NCI-H1105 (cell line): ENCODE data around the gene SLC39A11.

Source experiments
- DNase-seq: peaks from one replicate; lab custom pipeline; 2025; lab: John Stamatoyannopoulos, UW

The SLC39A11 gene

DNA sequence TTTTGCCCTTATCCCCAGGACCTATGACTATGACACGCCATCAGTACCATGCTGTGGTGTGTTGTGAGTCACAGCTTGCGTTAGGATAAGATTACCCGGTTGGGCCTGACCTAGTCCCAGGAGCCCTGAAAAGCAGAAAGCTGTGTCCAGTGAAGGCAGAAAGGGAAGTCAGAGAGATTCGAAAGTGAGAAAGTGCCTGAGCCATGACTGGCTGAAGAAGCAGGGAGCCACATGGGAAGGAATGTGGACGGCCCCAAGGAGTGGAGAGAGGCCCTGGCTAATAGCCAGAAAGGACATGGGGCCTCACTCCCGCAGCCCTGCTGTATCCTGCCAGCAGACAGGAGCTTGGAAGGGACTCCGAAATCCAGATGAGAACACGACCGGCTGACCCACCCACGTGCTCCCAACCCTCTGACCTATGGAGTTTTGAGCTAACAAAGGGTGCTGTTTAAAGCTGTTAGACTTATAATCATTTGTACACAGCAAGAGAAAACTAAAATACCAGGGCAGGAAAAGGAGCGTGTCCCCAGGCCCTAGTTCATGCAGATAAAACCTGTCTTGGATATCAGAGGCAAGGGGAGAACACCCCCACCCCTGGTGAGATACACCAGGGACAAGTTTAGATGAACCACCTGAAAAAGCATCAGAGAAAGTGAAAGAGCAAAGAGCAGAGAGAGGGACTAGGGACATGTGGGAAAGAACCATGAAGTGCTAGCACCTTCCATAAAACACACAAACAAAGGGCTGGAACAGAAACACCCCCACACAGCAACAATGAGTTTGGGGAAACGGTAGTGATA lies 115.3 kb downstream of the SLC39A11 start:
- no peak for DNase-seq

GRCh38 chr17:72975509-72975908 lies 117.0 kb downstream of the SLC39A11 start:
- no peak for DNase-seq

DNA sequence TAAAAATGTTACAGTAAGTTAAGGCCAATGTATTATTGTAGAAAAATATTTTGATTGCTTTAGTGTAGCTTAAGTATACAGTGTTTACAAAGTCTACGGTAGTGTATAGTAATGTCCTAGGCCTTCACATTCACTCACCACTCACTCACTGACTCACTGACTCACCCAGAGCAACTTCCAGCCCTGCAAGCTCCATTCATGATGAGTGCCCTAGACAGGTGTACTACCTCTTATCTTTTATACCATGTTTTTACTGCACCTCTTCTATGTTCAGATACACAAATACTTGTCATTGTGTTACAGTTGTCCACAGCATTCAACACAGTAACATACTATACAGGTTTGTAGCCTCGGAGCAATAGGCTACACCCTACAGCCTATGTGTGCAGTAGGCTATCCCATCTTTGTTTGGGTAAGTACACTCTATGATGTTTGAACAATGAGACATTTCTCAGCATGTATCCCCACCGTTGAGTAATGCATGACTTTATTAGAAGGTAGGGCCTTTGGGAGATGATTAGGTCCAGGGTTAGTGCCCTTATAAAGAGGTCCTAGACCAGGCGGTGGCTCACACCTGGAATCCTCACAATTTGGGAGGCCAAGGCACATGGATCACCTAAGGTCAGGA lies 117.8 kb downstream of the SLC39A11 start:
- DNase-seq, result no peak

DNA sequence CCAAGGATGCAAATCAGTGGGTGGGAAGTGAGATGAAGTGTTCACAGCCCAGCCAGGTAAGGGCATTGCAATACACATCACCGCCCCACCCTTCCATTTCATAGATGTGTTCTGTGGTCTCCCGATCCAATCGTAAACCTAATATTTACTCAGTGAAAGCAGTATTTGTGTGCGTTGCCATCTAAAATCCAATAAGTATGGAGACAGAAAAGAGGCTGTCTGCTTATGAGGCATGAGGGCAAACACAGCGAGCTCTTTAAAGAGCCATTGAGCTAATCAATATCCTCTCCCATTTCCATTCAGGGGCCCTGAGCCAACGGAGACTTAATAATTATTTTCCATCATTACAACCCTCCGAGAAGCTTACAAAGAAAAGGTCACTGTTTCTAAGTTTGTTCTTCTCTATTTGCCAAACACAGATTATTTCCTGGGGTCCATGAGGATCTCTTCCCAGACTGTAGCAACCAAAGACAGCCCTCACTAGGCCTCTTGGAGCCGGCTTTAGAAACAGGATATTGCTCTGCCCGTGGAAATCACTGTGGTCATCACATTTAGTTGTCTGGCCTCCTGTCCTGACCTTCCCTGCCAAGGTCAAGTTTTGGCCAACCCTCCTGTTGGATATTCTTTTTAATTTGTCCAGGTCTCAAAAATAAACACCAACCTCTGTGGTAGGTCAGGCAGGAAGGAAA lies 120.1 kb downstream of the SLC39A11 start:
- no peak for DNase-seq

GRCh38 chr17:72971226-72971880 lies 121.1 kb downstream of the SLC39A11 start:
- no peak for DNase-seq

GRCh38 chr17:72970797-72971196 lies 121.7 kb downstream of the SLC39A11 start:
- DNase-seq, result no peak

- DNase-seq, result no peak
Measured at GRCh38 chr17:72970246-72970645, 122.2 kb downstream of the SLC39A11 start.

DNA sequence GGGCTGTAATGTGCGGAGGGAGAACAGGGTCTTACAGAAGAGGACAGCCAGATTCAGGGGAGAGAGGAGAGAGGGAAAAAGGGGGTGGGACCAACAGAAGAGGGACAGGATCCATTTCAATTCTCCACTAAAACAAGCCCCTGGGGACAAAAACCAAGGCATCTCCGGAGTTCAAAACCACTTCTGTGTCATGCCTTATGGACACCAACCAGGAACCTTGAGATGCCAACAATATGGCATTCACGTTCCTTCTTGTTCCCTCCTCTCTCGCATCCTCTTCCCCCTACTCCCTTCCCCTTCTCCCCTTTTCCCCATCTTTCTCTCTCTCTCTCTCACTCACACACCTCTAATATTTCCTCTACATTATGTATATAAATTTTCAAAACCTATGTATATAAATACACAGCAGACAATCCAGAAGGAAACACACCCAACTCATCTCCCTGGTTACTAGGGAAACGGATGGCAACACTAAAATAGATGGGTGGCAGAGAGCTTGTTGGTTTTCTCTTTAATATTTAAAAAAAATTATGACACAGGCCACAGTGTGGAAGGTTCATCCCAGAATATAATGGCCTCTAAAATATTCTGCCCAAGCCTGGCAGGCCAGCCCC lies 123.1 kb downstream of the SLC39A11 start:
- DNase-seq, result no peak

DNA sequence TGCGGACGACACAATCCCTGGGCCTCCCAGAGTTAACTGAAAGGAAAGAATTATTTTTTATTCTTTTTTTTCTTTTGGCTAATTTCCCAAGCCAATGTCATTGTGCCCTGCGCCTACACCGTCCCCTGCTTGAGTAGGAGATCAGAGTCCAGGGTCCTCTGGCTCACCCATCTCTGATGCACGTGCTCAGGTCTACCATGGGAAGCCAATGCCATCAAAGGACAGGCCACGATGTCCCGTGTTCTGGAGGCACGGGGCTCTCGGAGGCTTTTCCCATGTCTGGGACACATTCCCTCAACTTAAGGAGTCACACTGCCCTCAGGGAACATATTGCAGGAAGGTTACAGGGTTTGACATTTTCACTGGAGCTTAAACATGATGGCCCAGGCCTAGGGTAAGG lies 123.7 kb downstream of the SLC39A11 start:
- no peak for DNase-seq

DNA sequence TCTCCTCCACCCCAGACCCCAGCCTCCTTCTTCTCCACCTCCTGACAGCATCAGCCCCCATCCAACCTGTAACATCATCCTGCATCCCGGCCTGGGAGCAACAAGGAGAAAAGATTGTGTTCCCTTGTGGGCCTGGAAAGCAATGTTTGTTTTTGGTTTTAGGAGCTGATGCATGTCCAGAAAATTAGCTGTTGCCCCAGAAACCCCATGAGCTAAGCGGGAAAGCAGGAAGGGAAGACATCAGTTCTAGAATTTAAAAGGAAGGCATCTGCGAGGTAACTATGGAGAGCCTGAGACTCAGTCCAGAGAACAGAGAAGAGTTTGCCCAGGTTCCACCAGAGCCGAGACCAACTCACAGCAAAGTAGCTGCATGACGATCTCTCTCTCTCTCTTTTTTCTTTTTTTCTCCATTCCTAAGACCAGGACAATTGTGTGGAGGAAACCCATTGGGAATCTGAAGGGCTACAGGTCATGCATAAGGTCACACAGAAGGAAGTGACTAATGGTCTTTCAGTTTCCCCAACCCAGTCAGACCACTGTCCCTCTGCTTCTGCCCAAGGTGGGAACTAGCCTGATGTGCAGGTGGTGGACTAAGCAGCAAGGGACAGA lies 124.4 kb downstream of the SLC39A11 start:
- no peak for DNase-seq

DNA sequence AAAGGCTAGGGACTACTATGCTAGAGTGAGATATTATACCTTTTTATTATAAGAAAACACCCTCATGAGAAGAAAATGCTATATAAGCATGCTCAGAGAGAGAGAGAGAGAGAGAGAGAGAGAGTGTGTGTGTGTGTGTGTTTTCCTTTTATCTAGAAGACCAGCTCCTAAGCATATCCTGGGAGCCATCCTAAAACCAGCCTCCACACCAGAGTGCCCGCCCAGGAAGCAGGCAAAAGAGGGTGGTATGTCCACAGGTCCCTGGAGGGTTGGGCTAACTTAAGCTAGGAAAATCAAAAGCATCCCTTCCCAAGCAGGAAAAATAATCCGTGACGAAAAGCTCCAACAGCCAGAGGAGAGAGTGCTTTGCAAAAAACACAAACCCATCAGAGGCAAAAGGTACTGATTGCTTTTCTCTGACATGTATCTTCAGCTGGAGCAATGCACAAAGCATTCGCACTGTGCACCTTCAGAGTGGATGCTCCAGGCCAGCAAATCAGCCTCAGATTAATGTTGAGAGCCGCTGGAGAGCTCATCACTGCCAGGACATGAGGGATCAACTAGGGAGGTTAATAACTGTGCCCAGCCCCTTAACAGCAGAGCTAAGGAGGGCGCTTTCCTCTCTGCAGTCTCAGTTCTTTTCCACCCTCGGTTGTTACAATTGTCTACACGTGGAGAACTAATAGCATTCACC lies 125.1 kb downstream of the SLC39A11 start:
- no peak for DNase-seq

DNA sequence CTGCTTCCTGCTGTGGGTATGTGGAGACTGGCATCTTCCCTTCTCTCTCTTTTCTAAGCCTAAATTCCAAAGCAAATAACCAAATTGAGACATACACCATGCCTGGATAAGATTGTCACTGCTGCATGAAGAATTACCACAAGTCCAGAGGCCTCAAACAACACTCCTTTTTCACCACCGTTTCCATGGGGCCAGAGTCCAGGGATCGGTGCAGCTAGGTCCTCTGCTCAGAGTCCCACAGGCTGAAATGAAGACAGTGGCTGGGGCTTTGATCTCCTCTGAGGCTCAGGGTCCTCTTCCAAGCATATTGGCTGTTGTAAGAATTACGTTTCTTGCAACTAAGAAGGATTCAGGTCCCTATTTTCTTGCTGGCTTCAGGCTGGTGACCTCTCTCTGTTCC lies 130.4 kb downstream of the SLC39A11 start:
- DNase-seq, result no peak

DNA sequence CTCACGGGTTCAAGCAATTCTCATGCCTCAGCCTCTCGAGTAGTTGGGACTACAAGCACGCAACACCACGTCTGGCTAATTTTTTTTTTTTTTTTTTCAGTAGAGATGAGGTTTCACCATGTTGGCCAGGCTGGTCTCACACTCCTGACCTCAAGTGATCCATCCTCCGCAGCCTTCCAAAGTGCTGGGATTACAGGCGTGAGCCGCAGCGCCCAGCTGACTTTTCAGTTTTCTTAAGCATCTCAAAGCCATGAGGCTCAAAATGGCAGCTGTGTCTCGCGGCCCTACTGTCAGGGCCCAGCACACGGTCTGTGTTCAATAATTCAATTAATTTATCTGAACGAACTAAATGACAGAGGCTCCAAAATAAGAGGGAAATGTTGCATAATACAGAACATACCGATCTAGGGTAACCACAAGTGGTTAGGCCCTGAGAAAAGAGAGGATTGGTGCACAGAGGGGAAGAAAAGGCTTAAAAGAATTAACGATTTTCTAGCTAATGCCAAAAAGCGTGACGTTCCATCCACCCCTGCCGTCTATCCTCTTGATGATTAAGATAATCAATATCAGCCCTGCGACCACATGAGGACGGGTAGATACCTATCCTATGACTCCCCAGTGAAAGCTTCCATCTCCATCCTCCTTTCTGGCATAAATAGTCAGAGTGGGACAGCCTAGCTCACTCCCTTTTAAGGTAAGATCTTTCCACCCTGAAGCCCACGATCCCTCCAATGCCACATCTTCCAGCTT lies 136.9 kb downstream of the SLC39A11 start:
- DNase-seq, result no peak

- no peak for DNase-seq
Measured at GRCh38 chr17:72954579-72954978, 137.9 kb downstream of the SLC39A11 start.

DNA sequence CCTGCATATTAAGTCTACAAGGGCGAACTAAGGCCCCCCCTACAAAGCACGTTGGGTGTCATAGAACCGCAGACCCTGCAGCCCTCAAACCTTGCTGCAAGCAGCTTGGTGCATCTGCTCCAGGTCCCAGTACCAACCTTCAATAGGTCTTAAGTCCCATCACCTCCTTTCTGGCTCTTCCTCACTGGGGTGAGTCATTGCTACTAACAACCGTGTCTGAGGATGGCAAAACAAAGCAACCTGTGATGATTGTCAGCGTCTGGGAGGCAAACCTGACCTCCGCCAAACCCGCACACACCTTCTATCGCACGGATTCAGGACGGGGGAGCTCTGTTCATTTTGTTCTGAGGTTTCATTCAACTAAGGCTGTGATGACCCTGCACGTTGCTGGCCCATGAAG lies 138.9 kb downstream of the SLC39A11 start:
- DNase-seq, result no peak

DNA sequence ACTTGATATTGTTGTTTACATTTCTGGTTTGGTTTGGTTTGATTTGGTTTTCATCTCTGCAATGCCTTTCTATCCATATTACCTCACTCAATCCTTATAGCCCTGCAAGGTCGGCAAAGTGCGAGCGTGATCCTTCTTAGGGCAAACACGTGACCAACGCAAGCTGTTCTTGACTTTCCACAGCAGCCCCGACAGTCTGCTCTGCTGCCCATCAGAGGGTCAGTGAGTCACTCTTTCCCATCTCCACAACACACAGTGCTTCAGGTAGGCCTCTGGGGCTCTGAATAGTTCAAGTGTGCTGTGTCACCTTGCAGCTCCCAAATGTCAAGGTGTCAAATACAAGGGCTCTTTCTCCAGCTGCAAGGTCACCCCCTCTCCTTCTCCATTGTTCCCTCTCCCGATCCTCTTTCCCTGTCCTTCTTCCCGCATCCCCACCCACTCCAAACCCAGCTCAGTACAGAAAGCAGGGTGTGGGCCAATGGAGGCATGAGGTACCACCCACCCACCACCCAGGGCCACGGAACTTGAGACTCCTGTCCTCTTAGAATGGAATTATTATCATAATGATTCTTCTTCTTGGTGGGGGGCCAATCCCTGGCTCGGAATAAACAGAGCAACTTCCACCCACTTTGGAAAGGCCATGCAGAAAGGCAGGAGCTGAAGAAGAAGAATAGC lies 139.7 kb downstream of the SLC39A11 start:
- no peak for DNase-seq

DNA sequence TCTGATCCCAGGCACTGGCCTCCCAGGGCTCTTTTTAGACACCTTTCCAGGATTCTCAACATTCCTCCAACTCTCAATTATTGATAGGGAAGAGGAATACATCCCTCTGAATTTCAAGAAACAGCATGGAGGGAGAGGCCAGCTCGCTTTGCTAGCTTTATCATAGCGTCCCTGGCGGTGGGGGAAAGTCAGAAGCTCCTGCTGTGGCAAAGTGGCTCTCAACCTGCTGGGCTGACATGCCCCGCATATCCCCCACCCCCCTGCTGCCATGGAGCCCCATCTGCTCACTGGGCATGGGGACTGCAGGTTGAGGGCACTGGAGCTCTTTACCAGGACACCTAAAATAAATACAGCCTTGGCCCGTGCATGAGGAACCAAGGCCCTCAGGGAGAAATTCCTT lies 140.3 kb downstream of the SLC39A11 start:
- no peak for DNase-seq

GRCh38 chr17:72950242-72950931 lies 142.1 kb downstream of the SLC39A11 start:
- no peak for DNase-seq

DNA sequence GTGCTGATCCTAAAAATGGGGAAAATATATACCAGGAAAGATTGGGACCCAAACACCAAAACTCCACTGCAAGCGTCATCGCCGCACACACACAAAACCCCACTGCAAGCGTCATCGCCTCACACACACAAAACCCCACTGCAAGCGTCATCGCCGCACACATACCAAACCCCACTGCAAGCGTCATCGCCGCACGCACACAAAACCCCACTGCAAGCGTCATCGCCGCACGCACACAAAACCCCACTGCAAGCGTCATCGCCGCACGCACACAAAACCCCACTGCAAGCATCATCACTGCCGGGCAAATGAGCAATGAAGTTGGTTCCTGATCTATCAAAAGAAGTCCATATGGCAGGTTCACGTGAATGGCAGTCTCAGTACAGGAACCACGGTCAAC lies 144.4 kb downstream of the SLC39A11 start:
- no peak for DNase-seq
